Mammary epithelial cell (primary cell): ENCODE data around the gene CALCR.

Experiments used
- CTCF ChIP-seq, 2 donors: IDR thresholded peaks in 1 of 2; conservative IDR thresholded peaks in 1 of 2; 2 replicates each; pipeline ENCODE4 v1.5.1; 2011 to 2012; ENCODE audit warnings: inconsistent platforms in 2 of 2, low read length in 2 of 2, mild to moderate bottlenecking in 2 of 2, control low read depth in 1 of 2, low read depth in 1 of 2; ENCODE audit not compliant: insufficient read depth in 1 of 2; ENCODE audit errors: extremely low read depth in 1 of 2
- EZH2 ChIP-seq: IDR thresholded peaks from 2 replicates; pipeline ENCODE4 v1.6.1; 2012; ENCODE audit warnings: low read length, inconsistent platforms, borderline replicate concordance

- TF ChIP-seq CTCF (conservative IDR thresholded peaks at IDR 0.05 in 1 of 2, IDR thresholded peaks at IDR 0.05 in 1 of 2; ENCODE audit: extremely low read depth in 1 of 2, insufficient read depth in 1 of 2, low read depth in 1 of 2, low read length in 2 of 2): no peak
- TF ChIP-seq EZH2: peak; percentile 39
These were observed 1.3 kb upstream of the CALCR start for GRCh38 chr7:93575555-93576399.
